ENCODE measurements around the gene GTF2A2. TPM values are rescaled to one million over a fixed set of nuclear protein-coding genes. Genes with fewer than 3 reads are reported as not detected.
"Not testable (repeated sequence)": the region's sequence is repeated elsewhere in the genome, so short reads cannot be mapped to it uniquely, and the experiment has no call there.

Gene GTF2A2
- total and polyA plus RNA-seq, 10 donors = 33.8 to 103 (median 62.9) TPM

DNA sequence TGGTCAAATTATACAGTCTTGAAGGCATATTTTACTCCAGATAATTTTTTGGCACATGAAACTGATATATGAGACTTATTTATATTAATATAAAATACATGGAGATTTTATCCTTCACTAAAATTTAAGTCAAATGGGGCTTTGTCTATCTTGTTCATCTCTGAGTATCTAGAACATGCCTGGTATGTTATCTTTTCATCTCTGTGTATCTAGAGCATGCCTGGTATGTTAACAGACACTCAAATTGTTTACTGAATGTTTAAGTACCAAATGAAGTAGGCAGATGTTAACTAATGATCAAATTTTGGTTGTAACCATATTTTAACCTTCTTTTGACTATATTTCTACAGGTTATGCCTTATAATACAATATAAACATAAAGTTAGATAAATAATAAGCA is 7.7 kb downstream of the GTF2A2 start:
- TF ChIP-seq POLR2AphosphoS5 (IDR thresholded peaks at IDR 0.05) (no peak), POLR2A (IDR thresholded peaks at IDR 0.05) (no peak)
- TF ChIP-seq, protein P1, sequence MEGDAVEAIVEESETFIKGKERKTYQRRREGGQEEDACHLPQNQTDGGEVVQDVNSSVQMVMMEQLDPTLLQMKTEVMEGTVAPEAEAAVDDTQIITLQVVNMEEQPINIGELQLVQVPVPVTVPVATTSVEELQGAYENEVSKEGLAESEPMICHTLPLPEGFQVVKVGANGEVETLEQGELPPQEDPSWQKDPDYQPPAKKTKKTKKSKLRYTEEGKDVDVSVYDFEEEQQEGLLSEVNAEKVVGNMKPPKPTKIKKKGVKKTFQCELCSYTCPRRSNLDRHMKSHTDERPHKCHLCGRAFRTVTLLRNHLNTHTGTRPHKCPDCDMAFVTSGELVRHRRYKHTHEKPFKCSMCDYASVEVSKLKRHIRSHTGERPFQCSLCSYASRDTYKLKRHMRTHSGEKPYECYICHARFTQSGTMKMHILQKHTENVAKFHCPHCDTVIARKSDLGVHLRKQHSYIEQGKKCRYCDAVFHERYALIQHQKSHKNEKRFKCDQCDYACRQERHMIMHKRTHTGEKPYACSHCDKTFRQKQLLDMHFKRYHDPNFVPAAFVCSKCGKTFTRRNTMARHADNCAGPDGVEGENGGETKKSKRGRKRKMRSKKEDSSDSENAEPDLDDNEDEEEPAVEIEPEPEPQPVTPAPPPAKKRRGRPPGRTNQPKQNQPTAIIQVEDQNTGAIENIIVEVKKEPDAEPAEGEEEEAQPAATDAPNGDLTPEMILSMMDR (IDR thresholded peaks at IDR 0.05 in 8 of 11, conservative IDR thresholded peaks at IDR 0.05 in 3 of 11) = no peak
- intact Hi-C loops (cut with DNase I; ENCODE audit: low total_unique reads) = no loop called here
- peaks cover 0 to 14% (median 3%) of the 10 kb centered on the region in 6 donors for H3K4me1 ChIP-seq
- no peak for DNase-seq
- no peaks in the 10 kb centered on the region for H3K27me3 ChIP-seq (replicated peaks in 1 of 7)
- no peak overlapping the region for H3K4me3 ChIP-seq
- H3K9me3 ChIP-seq = peaks cover 0 to 6% (median 0%) of the 10 kb centered on the region in 8 donors
- peaks cover 3 to 88% (median 56%) of the 10 kb centered on the region in 6 donors for H3K36me3 ChIP-seq
- no peak overlapping the region for H3K27ac ChIP-seq

DNA sequence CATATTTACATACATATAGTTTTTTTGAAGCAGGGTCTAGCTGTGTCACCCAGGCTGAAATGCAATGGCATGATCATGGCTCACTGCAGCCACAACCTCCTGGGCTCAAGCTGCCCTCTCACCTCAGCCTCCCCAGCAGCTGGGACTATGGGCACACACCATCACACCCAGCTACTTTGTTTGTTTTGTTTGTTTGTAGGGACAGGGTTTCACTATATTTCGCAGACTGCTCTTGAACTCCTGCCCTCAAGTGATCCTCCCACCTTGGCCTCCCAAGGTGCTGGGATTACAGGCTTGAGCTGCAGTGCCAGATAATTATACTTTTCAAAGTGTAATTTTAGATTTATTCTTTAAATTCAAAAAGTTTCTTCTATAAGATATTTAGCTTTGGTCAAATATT is 10.2 kb downstream of the GTF2A2 start:
- no peak for TF ChIP-seq POLR2A (IDR thresholded peaks at IDR 0.05)
- no peak for TF ChIP-seq POLR2AphosphoS5 (IDR thresholded peaks at IDR 0.05)
- TF ChIP-seq, protein P1 (IDR thresholded peaks at IDR 0.05 in 8 of 11, conservative IDR thresholded peaks at IDR 0.05 in 3 of 11) = no peak
- WGBS, 5 donors = 92 to 100% (median 95%) methylated on average over 1 of the region's 1 CpG
- H3K4me1 ChIP-seq = no peaks in the 10 kb centered on the region
- no peaks in the 10 kb centered on the region for H3K27me3 ChIP-seq (replicated peaks in 1 of 7)
- intact Hi-C loops (cut with DNase I; ENCODE audit: low total_unique reads) = no loop called here
- H3K4me3 ChIP-seq = no peak overlapping the region
- peaks cover 0 to 4% (median 0%) of the 10 kb centered on the region in 8 donors for H3K9me3 ChIP-seq
- no peak for DNase-seq
- no peak overlapping the region for H3K27ac ChIP-seq
- H3K36me3 ChIP-seq = peaks cover 0 to 97% (median 55%) of the 10 kb centered on the region in 6 donors

DNA sequence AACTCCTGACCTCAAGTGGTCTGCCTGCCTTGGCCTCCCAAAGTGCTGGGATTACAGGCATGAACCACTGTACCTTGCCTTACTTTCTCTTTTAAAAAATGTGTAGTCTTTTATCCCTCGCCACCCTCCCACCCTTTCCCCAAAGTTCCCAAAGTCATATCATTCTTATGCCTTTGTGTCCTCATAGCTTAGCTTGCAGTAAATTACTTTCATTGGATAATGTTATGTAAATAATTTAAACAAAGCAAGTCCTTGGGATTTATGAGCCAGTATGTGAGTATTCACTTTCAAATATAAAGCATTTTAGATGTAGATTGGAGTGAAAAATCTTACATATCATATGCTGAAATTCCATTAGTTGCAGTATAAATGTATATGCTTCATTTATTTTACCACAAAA is 11.0 kb downstream of the GTF2A2 start:
- Histone ChIP-seq H3K4me3 (no peak overlapping the region), H3K27me3 (replicated peaks in 1 of 7) (no peaks in the 10 kb centered on the region), H3K27ac (no peak overlapping the region), H3K4me1 (no peaks in the 10 kb centered on the region), H3K36me3 (peaks cover 0 to 97% (median 53%) of the 10 kb centered on the region in 6 donors), H3K9me3 (no peaks in the 10 kb centered on the region)
- 95 to 98% (median 97%) methylated on average over 1 of the region's 1 CpG for WGBS, 5 donors
- intact Hi-C loops (cut with DNase I; ENCODE audit: low total_unique reads) = no loop called here
- TF ChIP-seq, protein P1 (IDR thresholded peaks at IDR 0.05 in 8 of 11, conservative IDR thresholded peaks at IDR 0.05 in 3 of 11) = no peak
- TF ChIP-seq POLR2A (IDR thresholded peaks at IDR 0.05) (no peak), POLR2AphosphoS5 (IDR thresholded peaks at IDR 0.05) (no peak)
- DNase-seq = no peak

DNA sequence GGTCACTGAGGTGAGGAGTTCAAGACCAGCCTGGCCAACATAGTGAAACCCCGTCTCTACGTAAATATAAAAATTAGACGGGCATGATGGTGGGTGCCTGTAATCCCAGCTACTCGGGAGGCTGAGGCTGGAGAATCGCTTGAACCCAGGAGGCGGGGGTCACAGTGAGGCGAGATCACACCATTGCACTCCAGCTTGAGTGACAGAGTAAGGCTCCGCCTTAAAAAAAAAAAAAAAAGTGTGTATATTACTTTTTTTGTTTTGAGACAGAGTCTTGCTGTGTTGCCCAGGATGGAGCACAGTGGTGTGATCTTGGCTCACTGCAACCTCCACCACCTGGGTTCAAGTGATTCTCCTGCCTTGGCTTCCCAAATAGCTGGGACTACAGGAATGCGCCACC is 11.5 kb downstream of the GTF2A2 start:
- DNase-seq; H3K27me3 ChIP-seq (replicated peaks in 1 of 7); H3K27ac ChIP-seq; intact Hi-C loops (cut with DNase I; ENCODE audit: low total_unique reads); H3K4me1 ChIP-seq; H3K9me3 ChIP-seq; H3K4me3 ChIP-seq: not testable (repeated sequence)
- 96 to 98% (median 97%) methylated on average over 9 of the region's 9 CpGs for WGBS, 5 donors
- H3K36me3 ChIP-seq = peaks cover 0 to 97% (median 49%) of the 10 kb centered on the region in 6 donors

DNA sequence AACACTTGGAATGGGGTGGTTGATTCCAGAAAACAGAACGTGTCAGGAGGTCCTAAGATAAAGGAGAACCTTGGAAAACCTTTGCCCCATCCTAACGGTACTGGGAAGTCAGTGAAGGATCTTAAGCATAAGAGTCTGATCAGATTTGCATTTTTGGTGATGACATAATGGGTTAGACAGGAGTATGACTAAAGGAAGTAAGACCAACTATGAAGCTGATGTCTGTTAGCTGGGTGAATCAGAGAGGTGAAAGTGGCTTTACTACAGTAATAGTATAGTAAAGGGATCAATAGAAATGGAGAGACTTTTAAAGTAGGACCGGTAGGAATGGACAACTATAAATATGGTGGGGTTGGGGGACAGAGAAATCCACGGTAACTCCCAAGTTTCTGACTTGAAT is 12.6 kb downstream of the GTF2A2 start:
- Histone ChIP-seq H3K36me3 (peaks cover 0 to 97% (median 46%) of the 10 kb centered on the region in 6 donors), H3K9me3 (no peaks in the 10 kb centered on the region), H3K27me3 (replicated peaks in 1 of 7) (no peaks in the 10 kb centered on the region), H3K27ac (no peak overlapping the region), H3K4me1 (no peaks in the 10 kb centered on the region), H3K4me3 (no peak overlapping the region)
- TF ChIP-seq, protein P1 (IDR thresholded peaks at IDR 0.05 in 8 of 11, conservative IDR thresholded peaks at IDR 0.05 in 3 of 11) = no peak
- no peak for TF ChIP-seq POLR2AphosphoS5 (IDR thresholded peaks at IDR 0.05)
- no peak for TF ChIP-seq POLR2A (IDR thresholded peaks at IDR 0.05)
- DNase-seq = no peak
- intact Hi-C loops (cut with DNase I; ENCODE audit: low total_unique reads) = no loop called here
- WGBS, 5 donors = 82 to 89% (median 86%) methylated on average over 4 of the region's 4 CpGs

All from spleen (tissue), 11 donors.